SU-DHL-6 (cell line): Measurements from ENCODE around the gene ADA.

ENCODE experiments used
- EZH2phosphoT487 ChIP-seq: fragments of 200-600 bp; sonication (generic), shearing (Covaris generic); conservative IDR thresholded peaks from 2 replicates; pipeline ENCODE4 v1.6.1; 2018; ENCODE audit warnings: mild to moderate bottlenecking, antibody characterized with exemption, low read length, moderate library complexity, mixed read lengths
- TF ChIP-seq, protein P1 (sequence below): fragments of 200-600 bp; sonication (generic); IDR thresholded peaks from one replicate; pipeline ENCODE4 v1.5.1; 2017; ENCODE audit warnings: antibody characterized with exemption, mild to moderate bottlenecking, low read length, moderate library complexity; ENCODE audit not compliant: insufficient read depth, poor library complexity, severe bottlenecking

DNA sequence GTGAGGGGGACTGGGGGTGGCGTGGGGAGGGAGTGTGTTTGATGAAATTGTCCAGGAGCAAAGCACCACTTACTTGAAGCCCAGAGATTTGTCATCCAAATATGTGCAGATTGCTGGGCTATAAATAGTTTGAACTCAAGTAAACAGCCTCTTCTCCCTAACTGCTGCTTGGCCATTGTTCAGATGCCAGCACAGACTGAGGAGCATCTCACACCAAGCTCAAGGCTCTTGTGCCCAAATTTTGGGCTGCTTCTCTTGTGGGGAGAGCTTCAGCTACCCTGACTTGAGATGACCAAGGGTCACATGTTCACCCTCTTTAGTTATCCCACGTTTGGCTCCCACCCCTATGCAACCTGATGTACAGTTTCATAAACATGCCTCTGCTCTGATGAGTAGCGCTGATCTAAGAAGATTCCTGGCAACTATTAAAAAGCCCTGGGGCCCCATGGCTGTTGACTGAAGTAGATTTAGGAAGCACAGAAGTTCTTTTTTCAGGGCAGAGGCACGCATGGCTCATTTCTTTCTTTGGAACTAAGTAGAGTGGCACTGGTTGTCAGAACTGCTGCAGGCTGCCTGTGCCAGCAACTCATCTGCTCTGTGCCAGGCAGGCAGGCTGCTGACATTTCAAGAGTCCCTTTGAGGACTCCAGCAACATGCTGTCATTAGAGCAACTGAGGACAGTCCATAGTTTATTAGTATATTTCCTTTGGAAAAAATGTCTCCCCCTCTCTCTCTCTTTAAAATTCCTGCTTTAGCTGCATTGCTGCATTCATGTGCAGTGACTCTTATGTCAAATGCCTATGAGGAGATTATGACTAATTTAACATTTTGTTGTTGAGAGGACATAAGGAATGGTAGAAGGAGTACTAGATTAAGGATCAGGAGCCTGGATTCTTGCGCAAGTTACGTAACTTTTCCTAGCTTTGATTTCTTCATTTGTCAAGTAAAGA, 78.7 kb downstream of the ADA start:
- TF ChIP-seq, protein P1, sequence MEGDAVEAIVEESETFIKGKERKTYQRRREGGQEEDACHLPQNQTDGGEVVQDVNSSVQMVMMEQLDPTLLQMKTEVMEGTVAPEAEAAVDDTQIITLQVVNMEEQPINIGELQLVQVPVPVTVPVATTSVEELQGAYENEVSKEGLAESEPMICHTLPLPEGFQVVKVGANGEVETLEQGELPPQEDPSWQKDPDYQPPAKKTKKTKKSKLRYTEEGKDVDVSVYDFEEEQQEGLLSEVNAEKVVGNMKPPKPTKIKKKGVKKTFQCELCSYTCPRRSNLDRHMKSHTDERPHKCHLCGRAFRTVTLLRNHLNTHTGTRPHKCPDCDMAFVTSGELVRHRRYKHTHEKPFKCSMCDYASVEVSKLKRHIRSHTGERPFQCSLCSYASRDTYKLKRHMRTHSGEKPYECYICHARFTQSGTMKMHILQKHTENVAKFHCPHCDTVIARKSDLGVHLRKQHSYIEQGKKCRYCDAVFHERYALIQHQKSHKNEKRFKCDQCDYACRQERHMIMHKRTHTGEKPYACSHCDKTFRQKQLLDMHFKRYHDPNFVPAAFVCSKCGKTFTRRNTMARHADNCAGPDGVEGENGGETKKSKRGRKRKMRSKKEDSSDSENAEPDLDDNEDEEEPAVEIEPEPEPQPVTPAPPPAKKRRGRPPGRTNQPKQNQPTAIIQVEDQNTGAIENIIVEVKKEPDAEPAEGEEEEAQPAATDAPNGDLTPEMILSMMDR, result no peak
- TF ChIP-seq EZH2phosphoT487, result no peak
